HG03175 (cell line): ENCODE data around the gene ARSD.
"Not testable (repeated sequence)": the region's sequence is repeated elsewhere in the genome, so short reads cannot be mapped to it uniquely, and the experiment has no call there.

Source experiments
- ATAC-seq: cut with Tn5 transposase; IDR thresholded peaks from one replicate; pipeline ENCODE4 v1.9.1; 2021; ENCODE audit warnings: mild to moderate bottlenecking, moderate library complexity; ENCODE audit not compliant: unreplicated experiment

The ARSD gene

DNA sequence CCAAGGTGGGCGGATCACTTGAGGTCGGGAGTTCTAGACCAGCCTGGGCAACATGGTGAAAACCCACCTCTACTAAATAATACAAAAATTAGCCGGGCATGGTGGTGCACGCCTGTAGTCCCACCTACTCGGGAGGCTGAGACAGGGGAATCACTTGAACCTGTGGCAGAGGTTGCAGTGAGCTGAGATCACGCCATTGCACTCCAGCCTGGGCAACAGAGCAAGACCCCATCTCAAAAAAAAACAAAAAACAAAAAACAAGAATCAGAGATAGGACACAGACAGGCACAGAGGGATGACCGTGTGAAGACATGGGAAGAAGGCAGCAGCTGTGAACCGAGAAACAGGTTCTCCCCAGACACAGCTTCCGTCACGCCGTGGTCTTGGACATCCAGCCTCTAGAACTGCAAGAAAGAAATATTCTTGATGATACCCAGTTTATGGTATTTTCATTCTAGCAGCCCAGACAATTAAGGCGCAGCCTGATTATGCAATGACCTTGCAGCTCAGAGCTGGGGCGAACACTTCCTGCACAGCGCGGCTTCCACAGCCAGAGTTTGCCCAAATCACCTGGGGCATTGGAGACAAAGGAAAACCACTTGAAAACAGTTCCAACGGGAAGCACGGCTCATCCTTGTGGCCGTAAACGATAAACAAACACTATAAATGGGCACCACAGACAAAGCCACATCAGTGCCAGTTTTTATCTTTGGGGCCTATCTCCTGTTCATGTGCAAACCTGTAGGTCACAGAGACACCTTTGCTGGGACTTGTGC is 4.2 kb upstream of the ARSD start:
- ATAC-seq, result no peak

DNA sequence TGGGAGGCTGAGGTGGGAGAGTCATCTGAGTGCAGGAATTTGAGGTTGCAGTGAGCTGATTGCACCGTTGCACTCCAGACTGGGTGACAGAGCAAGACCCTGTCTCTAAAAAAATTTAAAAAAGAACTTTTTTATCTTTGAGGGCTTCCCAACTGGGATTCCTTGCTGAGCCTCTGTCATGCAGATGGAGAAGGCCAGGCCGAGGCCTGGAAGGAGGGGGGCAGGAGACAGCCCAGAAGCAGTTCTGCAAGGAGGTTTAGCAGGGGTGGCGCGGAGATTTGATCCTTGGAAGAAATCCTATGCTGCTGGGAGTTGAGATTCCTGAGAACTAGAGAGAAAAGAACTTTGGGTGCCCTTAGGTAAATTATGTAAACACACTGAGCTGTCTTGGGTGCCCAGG is 2.5 kb upstream of the ARSD start:
- ATAC-seq, result no peak

DNA sequence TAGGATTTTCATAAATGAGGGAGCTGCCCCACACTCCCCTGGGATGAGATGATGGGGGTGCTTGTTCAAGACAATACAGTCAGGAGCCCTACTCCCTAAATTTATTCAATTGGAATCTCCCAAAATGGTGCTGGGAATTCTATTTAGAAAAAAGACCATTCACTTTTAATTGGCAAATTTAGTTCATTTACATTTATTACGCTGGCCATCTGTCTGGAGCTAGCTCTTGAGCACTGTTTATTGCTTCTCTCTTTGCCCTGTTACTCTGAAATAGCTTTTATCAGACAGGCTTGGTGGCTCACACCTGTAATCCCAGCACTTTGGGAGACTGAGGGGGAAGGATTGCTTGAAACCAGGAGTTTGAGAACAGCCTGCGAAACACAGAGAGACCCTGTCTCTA is 2.0 kb upstream of the ARSD start:
- no peak for ATAC-seq

GRCh38 chrX:2928191-2928582 is 952 bp downstream of the ARSD start:
- no peak for ATAC-seq

DNA sequence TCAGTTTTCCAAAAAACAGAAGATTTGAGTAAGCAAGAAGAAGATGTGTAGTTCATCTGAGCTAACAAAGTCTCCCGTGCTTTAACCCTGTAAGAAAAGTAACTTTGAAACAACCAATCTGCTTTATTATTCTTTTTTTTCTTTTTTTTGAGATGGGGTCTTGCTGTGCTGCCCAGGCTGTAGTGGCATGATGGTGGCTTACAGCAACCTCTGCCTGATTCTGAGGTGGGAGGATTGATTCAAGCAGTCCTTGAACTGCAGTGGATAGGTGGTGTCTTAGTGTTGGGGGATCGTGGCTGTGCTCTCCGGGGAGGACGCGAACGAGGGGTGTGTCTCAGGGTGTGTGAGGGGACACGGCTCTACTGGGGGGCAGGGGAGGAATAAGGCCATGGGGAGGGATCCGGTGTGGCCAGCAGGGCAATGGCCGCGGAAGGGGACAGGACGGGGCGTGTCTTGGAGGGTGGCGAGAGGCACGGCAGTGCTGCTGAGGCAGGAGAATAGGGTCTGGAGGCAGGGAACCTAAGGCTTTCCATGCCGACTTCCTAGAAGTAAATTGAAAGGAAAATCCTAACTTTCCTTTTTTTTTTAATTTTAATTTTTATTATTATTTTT is 2.4 kb downstream of the ARSD start:
- no peak for ATAC-seq

- not testable (repeated sequence) for ATAC-seq
These were observed 2.9 kb downstream of the ARSD start for GRCh38 chrX:2926255-2926654.

DNA sequence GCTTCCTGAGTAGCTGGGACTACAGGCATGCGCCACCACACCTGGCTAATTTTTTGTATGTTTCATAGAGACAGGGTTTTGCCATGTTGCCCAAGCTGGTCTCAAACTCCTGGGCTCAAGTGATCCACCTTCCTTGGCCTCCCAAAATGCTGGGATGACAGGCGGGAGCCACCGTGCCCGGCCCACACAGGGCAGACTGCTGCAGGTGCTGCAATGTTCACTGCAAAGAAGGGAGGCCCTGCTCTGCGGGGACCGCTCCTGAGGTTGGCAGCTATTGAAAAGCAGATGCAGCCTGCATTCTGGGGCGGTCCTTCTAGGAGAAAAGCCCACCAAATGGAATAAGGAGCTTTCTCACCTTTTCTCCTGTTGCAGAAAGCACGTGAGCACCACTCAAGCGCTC is 5.0 kb downstream of the ARSD start:
- ATAC-seq, result no peak

GRCh38 chrX:2921750-2922149 is 7.4 kb downstream of the ARSD start:
- ATAC-seq, result no peak

DNA sequence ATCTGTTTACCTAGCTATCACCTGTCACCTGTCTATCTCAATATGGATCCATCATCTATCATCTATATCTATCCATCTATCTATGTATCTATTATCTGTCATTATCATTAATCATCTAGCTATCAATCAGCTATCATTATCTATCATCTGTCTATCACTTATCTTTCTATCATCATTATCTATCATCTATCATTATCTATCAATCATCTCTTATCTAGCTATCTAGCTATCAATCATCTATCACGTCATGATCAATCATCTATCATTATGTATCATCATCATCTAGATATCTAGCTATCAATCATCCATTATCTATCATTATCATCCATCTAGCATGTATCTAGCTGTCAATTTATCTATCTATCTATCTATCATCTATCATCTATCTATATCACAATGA is 7.9 kb downstream of the ARSD start:
- ATAC-seq, result no peak

GRCh38 chrX:2917767-2918166 is 11.4 kb downstream of the ARSD start:
- ATAC-seq, result no peak

- no peak for ATAC-seq
These were observed 16.0 kb downstream of the ARSD start for GRCh38 chrX:2913118-2913517.

DNA sequence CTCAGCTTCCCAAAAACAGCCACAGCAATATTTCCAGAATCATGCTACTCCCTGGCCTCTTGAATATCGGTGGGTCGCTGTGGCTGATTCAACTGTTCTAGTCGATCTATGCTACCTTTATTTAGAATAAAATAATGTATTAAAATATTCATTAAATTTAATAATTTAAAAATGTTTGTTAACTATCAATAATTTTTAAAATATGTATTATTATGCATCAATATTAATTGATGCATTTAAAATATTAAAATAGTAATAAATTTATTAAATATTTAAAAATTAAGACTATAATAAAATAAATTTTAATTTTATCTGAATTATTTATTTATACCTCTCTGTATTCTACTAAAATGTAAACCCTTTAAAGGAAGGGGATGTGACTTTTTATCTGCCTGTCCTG is 19.0 kb downstream of the ARSD start:
- no peak for ATAC-seq

DNA sequence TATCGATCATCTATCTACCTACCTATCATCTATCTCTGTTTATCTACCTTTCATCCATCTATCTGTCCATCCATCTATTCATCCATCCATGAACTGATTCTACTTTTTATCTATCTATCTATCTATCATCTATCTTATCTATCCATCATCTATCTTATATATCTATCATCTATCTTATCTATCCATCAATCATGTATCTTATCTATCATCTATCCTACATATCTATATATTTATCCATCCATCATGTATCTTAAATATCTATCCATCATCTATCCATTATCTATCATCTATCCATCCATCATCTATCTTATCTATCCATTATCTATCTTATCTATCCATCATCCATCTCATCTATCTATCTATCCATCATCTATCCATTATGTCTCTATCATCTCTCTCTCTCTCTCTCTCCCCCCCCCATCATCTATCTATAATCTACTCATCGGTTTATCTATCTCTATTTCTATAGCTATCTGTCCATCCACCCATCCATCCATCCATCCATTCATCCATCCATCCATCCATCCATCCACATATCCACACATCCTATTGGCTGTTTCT is 20.9 kb downstream of the ARSD start:
- no peak for ATAC-seq

DNA sequence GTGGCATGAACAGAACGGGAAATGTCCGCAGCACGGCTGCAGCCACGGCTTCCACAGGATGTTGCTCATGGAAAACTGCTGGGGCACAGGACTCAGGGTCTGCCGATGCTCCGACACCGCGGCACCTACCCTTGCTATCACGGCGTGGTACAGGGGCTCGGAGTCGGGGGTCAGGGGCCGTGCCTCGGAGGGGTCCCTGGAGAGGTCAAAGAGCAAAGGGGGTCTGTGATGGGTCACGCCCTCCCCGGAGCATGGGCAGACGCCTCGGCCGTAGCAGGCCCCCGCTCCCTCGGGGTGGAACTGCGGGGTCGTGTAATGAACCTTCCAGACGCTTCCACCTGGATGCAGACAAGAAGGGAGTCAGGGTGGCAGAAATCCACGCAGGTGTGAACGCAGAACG is 21.8 kb downstream of the ARSD start:
- no peak for ATAC-seq

GRCh38 chrX:2903366-2903765 is 25.8 kb downstream of the ARSD start:
- ATAC-seq, result no peak

DNA sequence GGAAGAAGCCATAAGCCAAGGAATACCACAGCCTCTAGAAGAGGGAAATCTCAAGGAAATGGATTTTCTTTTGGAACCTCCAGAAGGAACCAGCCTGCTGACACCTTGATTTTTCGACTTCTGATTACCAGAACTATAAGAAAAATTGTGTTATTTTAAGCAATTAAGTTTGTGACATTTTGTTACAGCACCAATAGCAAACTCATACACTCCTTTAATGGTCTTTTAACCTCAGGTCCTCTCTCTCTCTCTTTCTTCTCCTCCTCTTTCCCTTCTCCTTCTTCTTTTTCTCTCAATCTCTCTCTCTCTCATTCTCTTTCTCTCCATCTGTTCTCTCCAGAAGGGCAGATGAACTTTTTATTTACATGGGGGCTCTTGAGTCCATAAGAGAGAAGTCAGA is 26.3 kb downstream of the ARSD start:
- ATAC-seq, result no peak

DNA sequence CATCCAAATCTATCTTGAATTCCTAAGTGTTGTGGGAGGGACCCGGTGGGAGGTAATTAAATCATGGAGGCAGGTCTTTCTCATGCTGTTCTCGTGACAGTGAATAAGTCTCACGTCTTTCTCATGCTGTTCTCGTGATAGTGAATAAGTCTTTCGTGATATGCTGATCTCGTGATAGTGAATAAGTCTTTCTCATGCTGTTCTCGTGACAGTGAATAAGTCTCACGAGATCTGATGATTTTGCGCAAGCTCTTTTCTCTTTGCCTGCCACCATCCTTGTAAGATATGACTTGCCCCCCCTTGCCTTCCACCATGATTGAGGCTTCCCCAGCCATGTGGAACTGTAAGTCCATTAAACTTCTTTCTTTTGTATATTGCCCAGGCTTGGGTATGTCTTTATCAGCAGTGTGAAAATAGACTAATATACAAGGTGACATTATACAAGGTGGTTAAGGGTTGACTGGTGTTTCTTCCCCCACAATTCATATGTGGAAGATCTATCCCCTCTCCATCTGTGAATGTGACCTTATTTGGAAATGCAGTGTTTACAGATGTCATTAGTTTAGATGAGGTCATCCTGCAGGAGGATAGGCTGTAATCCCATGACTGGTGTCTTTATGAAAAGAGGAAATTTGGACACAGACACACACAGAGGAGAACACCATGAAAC is 27.6 kb downstream of the ARSD start:
- ATAC-seq, result no peak

- ATAC-seq, result no peak
These were observed 30.2 kb downstream of the ARSD start for GRCh38 chrX:2898846-2899512.

GRCh38 chrX:2897690-2898623 is 31.2 kb downstream of the ARSD start:
- peak; percentile 91 for ATAC-seq

- no peak for ATAC-seq
These were observed 31.8 kb downstream of the ARSD start for GRCh38 chrX:2897311-2897689.
